ENCODE data around the gene CEP350.

GRCh38 chr1:179941454-179941853, 13.2 kb upstream of the CEP350 start:
- no peak for TF ChIP-seq ZNF274 (IDR thresholded peaks at IDR 0.05; ENCODE audit: low read depth, low read length)
- no peak for TF ChIP-seq SUZ12 (IDR thresholded peaks at IDR 0.05; ENCODE audit: extremely low read depth, insufficient read depth, insufficient read length)

Data from NT2/D1 (cell line).